MM.1S (cell line): ENCODE data around the gene PDYN.

Experiments
- CTCF ChIP-seq: fragments of 300-600 bp; sonication (generic); IDR thresholded peaks from 2 replicates; pipeline ENCODE4 v1.5.1; 2016; ENCODE audit warnings: antibody characterized with exemption, low read length, mixed read lengths
- EZH2 ChIP-seq: fragments of 300-600 bp; sonication (generic); optimal IDR thresholded peaks from 2 replicates; pipeline ENCODE3; 2017; ENCODE audit warnings: low read depth, mild to moderate bottlenecking, antibody characterized with exemption, low read length, mixed read lengths
- EZH2phosphoT487 ChIP-seq: fragments of 300-600 bp; sonication (generic); IDR thresholded peaks from 2 replicates; pipeline ENCODE4 v1.6.1; 2018; ENCODE audit warnings: antibody characterized with exemption, low read length

DNA sequence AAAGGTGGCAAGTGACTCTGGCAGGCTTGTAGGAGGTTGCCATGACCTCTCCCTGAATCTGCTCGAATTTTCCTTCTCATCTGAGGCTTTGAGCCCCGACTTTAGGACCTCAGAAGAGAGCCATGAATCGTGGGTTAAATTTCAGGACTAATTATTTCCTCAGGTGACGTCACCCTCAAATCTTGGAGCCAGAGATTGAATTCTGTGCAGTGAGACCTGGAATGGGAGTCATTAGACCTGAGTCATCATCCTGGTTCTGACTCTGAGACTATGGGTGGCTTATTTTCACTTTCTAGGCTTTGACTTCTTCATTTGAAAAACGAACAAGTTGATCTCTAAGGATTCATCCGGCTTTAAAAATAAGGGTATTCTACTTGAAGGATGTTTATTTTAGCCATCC lies 48.5 kb upstream of the PDYN start:
- no peak for TF ChIP-seq CTCF
- TF ChIP-seq EZH2, result no peak
- no peak for TF ChIP-seq EZH2phosphoT487
